ENCODE results near the gene KAZN.

DNA sequence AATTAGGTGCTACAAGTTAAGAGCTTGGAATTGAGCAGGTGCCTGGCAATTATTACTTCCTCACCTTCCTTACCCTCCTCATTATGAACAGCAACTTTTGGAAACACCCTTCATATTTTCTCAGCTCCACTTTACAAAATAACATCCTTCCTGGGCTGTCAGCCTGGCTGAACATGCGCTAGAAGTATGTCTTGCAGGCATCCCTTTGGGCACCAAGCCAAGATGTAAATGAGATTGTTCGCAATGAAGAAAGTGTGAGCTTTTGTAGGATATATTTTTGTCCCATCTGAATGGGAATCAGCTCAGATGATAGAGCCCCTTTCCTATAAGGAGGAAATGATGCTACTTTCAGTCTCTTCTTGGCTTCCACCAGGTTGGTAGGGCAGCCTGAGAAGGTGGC is 245.9 kb downstream of the KAZN start:
- TF ChIP-seq, protein P1, sequence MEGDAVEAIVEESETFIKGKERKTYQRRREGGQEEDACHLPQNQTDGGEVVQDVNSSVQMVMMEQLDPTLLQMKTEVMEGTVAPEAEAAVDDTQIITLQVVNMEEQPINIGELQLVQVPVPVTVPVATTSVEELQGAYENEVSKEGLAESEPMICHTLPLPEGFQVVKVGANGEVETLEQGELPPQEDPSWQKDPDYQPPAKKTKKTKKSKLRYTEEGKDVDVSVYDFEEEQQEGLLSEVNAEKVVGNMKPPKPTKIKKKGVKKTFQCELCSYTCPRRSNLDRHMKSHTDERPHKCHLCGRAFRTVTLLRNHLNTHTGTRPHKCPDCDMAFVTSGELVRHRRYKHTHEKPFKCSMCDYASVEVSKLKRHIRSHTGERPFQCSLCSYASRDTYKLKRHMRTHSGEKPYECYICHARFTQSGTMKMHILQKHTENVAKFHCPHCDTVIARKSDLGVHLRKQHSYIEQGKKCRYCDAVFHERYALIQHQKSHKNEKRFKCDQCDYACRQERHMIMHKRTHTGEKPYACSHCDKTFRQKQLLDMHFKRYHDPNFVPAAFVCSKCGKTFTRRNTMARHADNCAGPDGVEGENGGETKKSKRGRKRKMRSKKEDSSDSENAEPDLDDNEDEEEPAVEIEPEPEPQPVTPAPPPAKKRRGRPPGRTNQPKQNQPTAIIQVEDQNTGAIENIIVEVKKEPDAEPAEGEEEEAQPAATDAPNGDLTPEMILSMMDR (optimal IDR thresholded peaks at IDR 0.05 in 1 of 3, IDR thresholded peaks at IDR 0.05 in 1 of 3, conservative IDR thresholded peaks at IDR 0.05 in 1 of 3; ENCODE audit: extremely low read depth in 1 of 3, insufficient read depth in 2 of 3, low read length in 3 of 3), result no peak
- no peak for TF ChIP-seq EZH2 (IDR thresholded peaks at IDR 0.05; ENCODE audit: low read length)
